Thyroid gland (tissue), 4 donors: ENCODE results near the gene FAAP100. TPM values are rescaled to one million over a fixed set of nuclear protein-coding genes. Genes with fewer than 3 reads are reported as not detected.
"Not testable (repeated sequence)": the region's sequence is repeated elsewhere in the genome, so short reads cannot be mapped to it uniquely, and the experiment has no call there.

ENCODE experiments used
- DNase-seq, 2 donors: peaks; one replicate each; pipeline ENCODE4 v3.0.0-alpha.2; 2019
- H3K27ac ChIP-seq, 3 donors: fragments of 200-600 bp; sonication (generic); 1 replicate in 2 of 3; 2 replicates in 1 of 3; pipeline ENCODE4 v1.5.1; 2016 to 2019; ENCODE audit warnings: mild to moderate bottlenecking in 1 of 3, moderate library complexity in 1 of 3
- H3K27me3 ChIP-seq: fragments of 200-600 bp; sonication (generic); one replicate; pipeline ENCODE4 v1.5.1; 2019
- H3K36me3 ChIP-seq, 2 donors: fragments of 200-600 bp; sonication (generic); one replicate each; pipeline ENCODE4 v1.5.1; 2016 to 2019
- H3K4me1 ChIP-seq, 2 donors: fragments of 200-600 bp; sonication (generic); one replicate each; pipeline ENCODE4 v1.5.1; 2017 to 2019
- H3K4me3 ChIP-seq, 3 donors: fragments of 200-600 bp; sonication (generic); replicated peaks in 1 of 3; 1 replicate in 2 of 3; 2 replicates in 1 of 3; pipeline ENCODE4 v1.5.1; 2016; ENCODE audit warnings: mild to moderate bottlenecking in 1 of 3
- H3K9me3 ChIP-seq: fragments of 200-600 bp; sonication (generic); one replicate; pipeline ENCODE4 v1.5.1; 2017
- POLR2A ChIP-seq, 2 donors: fragments of 450-650 bp; IDR thresholded peaks; one replicate each; pipeline ENCODE4 v1.6.1; 2017; ENCODE audit warnings: antibody characterized with exemption in 2 of 2, mild to moderate bottlenecking in 2 of 2, moderate library complexity in 1 of 2
- WGBS, 2 donors: methylation state at CpG; one replicate each; pipeline ENCODE4 v1.1.5; 2017; 5-methylcytosine and 5-hydroxymethylcytosine counted together
- intact Hi-C: fragments of 100-400 bp; cut with DNase I; formaldehyde crosslinking; loops from one replicate; pipeline ENCODE4 v1.15.1; 2023
- total RNA-seq, 4 donors: library from RNA; depleted of rRNA; stranded (reverse); fragments of >200 nt; gene quantifications; one replicate each; pipeline ENCODE4 v1.2.3, GENCODE V29; 2016
- TF ChIP-seq, protein P1 (sequence below), 6 experiments: fragments of 200-600 bp in 3 of 6; fragments of 450-650 bp in 3 of 6; sonication (generic) in 3 of 6; IDR thresholded peaks; one replicate each; pipeline ENCODE4 v1.5.1; 2016 to 2019; ENCODE audit warnings: antibody characterized with exemption in 6 of 6, mild to moderate bottlenecking in 2 of 6, inconsistent platforms in 1 of 6, moderate library complexity in 1 of 6

The FAAP100 gene
- total RNA-seq, 4 donors from 2014 or later: 24.1 to 35.2 (median 31.0) TPM

DNA sequence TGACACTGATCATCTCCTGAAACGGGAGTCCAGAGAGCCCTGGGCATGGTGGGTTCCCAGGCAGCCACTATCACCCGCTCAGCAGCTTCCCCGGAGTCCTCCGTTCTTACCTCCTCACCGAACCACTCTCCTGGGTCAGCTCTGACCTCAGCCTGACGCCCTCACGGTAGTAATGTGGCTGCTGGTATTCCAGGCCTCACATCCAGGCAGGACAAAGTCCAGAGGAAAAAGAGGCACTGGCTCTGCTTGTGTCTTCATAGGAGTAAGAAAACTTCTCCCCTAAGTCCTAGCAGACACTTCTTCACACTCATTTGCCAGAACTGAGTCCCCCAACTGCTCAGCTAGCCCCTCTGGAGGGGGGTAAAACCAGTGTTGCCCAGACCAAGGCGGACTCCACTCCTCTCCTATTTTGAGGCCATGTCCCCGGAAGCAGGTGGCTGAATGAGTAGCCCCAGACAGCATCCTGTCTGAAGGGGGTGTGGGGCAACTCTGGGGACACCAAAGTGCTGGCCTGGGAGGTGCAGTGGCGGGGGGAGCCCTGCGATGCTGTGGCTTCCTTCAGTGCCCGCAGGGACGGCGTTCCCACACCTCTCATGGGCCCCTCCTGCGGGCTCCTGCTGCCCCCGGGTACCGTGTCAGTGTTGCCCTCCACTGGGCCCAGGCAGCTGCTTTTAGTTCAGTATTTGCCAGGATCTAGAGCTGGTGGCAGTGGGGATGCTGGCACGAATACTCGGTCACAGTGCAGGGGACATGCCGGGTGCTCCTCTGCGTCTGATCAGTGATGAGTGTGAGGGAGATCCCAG, 18.6 kb downstream of the FAAP100 start:
- Histone ChIP-seq H3K36me3 (no peaks in the 10 kb centered on the region), H3K4me1 (peaks cover 0 to 28% of the 10 kb centered on the region in 2 donors), H3K27me3 (no peaks in the 10 kb centered on the region), H3K9me3 (no peaks in the 10 kb centered on the region), H3K27ac (no peak overlapping the region), H3K4me3 (no peak overlapping the region)
- DNase-seq: no peak
- 72 to 85% methylated on average over 12 to 13 of the region's 21 CpGs for WGBS, 2 donors
- TF ChIP-seq, protein P1, sequence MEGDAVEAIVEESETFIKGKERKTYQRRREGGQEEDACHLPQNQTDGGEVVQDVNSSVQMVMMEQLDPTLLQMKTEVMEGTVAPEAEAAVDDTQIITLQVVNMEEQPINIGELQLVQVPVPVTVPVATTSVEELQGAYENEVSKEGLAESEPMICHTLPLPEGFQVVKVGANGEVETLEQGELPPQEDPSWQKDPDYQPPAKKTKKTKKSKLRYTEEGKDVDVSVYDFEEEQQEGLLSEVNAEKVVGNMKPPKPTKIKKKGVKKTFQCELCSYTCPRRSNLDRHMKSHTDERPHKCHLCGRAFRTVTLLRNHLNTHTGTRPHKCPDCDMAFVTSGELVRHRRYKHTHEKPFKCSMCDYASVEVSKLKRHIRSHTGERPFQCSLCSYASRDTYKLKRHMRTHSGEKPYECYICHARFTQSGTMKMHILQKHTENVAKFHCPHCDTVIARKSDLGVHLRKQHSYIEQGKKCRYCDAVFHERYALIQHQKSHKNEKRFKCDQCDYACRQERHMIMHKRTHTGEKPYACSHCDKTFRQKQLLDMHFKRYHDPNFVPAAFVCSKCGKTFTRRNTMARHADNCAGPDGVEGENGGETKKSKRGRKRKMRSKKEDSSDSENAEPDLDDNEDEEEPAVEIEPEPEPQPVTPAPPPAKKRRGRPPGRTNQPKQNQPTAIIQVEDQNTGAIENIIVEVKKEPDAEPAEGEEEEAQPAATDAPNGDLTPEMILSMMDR (IDR thresholded peaks at IDR 0.05): no peak
- TF ChIP-seq POLR2A (IDR thresholded peaks at IDR 0.05): no peak
- intact Hi-C loops: no loop called here

DNA sequence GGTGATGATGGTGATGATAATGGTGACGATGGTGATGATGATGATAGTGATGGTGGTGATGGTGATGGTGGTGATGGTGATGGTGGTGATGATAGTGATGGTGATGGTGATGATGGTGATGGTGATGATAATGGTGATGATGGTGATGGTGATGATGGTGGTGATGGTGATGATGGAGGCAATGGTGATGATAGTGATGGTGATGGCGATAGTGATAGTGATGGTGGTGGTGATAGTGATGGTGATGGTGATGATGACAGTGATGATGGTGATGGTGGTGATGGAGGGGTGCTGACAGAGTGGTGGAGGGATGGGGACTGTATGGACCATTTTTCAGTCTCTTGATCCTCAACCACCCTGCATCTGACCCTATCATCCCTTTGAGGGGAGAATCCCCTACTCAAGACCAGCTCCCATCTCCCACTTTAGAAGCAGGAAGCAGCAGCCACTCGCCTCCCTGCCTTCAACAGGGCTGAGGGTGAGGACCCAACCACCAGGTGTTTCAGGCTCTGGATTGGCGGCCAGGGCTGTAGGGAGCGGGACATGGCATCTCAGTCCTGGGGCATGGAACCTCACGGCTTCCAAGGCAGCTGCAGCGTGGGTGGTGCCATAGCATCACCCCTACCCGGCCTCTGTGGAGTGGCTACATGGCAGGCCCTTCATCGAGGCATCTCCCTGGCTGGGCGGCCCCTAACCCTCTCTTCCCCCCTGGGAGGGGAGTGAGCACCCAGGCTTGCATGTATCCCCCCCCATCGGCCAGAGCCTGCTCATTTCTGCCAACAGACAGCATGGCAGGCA, 19.5 kb downstream of the FAAP100 start:
- no peaks in the 10 kb centered on the region for H3K9me3 ChIP-seq
- intact Hi-C loops: no loop called here
- DNase-seq: no peak
- TF ChIP-seq POLR2A (IDR thresholded peaks at IDR 0.05): no peak
- TF ChIP-seq, protein P1 (IDR thresholded peaks at IDR 0.05): no peak
- H3K4me1 ChIP-seq: peaks cover 7 to 35% of the 10 kb centered on the region in 2 donors
- WGBS, 2 donors: 92% methylated on average over 4 to 10 of the region's 11 CpGs
- no peaks in the 10 kb centered on the region for H3K27me3 ChIP-seq
- no peak overlapping the region for H3K27ac ChIP-seq
- H3K4me3 ChIP-seq: no peak overlapping the region
- H3K36me3 ChIP-seq: no peaks in the 10 kb centered on the region

DNA sequence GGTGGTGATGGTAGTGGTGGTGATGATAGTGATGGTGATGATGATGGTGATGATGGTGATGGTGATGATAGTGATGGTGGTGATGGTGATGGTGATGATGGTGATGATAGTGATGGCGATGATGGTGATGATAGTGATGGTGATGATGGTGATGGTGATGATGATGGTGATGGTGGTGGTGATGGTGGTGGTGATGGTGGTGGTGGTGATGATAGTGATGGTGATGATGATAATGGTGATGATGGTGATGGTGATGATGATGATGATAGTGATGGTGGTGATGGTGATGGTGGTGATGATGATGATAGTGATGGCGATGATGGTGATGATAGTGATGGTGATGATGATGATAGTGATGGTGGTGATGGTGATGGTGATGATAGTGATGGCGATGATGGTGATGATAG, 20.2 kb downstream of the FAAP100 start:
- H3K9me3 ChIP-seq, H3K36me3 ChIP-seq, DNase-seq, H3K27ac ChIP-seq, intact Hi-C loops, H3K4me3 ChIP-seq, H3K27me3 ChIP-seq: not testable (repeated sequence)
- WGBS, 2 donors: 85 to 98% methylated on average over 3 of the region's 3 CpGs
- peaks cover 14 to 35% of the 10 kb centered on the region in 2 donors for H3K4me1 ChIP-seq

DNA sequence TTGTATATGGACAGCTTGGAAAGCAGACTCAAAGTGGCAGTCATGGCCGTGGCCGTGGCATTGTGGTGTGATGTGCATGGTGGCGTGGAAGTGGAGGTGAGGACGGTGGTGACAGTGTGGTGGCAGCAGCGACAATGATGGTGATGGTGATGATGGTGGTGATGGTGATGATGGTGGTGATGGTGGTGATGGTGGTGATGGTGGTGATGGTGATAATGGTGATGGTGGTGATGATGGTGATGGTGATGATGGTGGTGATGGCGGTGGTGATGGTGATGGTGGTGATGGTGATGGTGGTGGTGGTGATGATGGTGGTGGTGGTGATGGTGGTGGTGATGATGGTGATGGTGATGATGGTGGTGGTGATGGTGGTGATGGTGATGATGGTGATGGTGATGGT, 21.1 kb downstream of the FAAP100 start:
- H3K27ac ChIP-seq, H3K27me3 ChIP-seq, H3K4me3 ChIP-seq, intact Hi-C loops, DNase-seq, H3K36me3 ChIP-seq, H3K9me3 ChIP-seq: not testable (repeated sequence)
- WGBS, 2 donors: 81% methylated on average over 6 of the region's 6 CpGs
- H3K4me1 ChIP-seq: peaks cover 24 to 42% of the 10 kb centered on the region in 2 donors

DNA sequence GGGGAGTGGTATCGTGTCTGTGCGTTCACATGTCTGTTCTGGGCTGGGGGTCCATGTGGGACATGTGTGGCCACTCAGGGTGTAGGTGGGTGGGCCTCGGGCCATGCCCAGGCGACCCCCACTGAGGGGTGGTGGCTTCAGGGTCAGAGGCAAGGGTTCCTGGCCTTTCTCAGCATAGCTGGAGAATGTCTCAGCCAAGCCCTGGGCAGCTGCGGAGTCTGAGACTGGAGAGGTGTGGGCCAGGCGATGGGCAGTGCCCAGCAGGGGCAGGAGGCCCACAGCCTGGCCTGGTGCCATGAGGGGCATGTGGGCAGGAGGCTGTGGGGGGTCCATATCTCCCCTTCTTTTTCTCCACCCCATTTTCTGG, 22.7 kb downstream of the FAAP100 start:
- TF ChIP-seq, protein P1 (IDR thresholded peaks at IDR 0.05): no peak
- TF ChIP-seq POLR2A (IDR thresholded peaks at IDR 0.05): no peak
- Histone ChIP-seq H3K27me3 (no peaks in the 10 kb centered on the region), H3K9me3 (no peaks in the 10 kb centered on the region), H3K27ac (no peak overlapping the region), H3K36me3 (no peaks in the 10 kb centered on the region), H3K4me1 (peaks cover 29 to 49% of the 10 kb centered on the region in 2 donors), H3K4me3 (no peak overlapping the region)
- DNase-seq: no peak
- intact Hi-C loops: no loop called here
- 76 to 96% methylated on average over 5 of the region's 6 CpGs for WGBS, 2 donors
